H9 (cell line): ENCODE results near the gene PRR16. TPM values are rescaled to one million over a fixed set of nuclear protein-coding genes. Genes with fewer than 3 reads are reported as not detected.

ENCODE experiments used
- DNase-seq: peaks from one replicate; pipeline ENCODE4 v3.0.0-alpha.2; 2017
- H2AFZ ChIP-seq: one replicate; pipeline ENCODE4 v1.6.1; 2013; ENCODE audit warnings: mild to moderate bottlenecking, low read length, control low read depth, moderate library complexity
- H2AK5ac ChIP-seq: 2 replicates; pipeline ENCODE4 v1.6.1; 2013; ENCODE audit warnings: low read length, control low read depth, mixed read lengths; ENCODE audit not compliant: insufficient read length
- H2BK120ac ChIP-seq: one replicate; pipeline ENCODE4 v1.6.1; 2013; ENCODE audit warnings: low read depth, mild to moderate bottlenecking, low read length, control low read depth, inconsistent platforms; ENCODE audit not compliant: poor library complexity, severe bottlenecking
- H2BK12ac ChIP-seq: 2 replicates; pipeline ENCODE4 v1.6.1; 2013; ENCODE audit warnings: low read length, control low read depth, mixed read lengths, low read depth; ENCODE audit not compliant: insufficient read length
- H2BK15ac ChIP-seq: 2 replicates; pipeline ENCODE4 v1.6.1; 2013; ENCODE audit warnings: low read depth, low read length, control low read depth
- H2BK20ac ChIP-seq: one replicate; pipeline ENCODE4 v1.6.1; 2013; ENCODE audit warnings: low read depth, mild to moderate bottlenecking, low read length, control low read depth, inconsistent platforms; ENCODE audit not compliant: poor library complexity, severe bottlenecking
- H2BK5ac ChIP-seq: 2 replicates; pipeline ENCODE4 v1.6.1; 2013; ENCODE audit warnings: low read length, control low read depth, mixed read lengths; ENCODE audit not compliant: insufficient read length
- H3K14ac ChIP-seq: 2 replicates; pipeline ENCODE4 v1.6.1; 2013; ENCODE audit warnings: low read length, control low read depth; ENCODE audit not compliant: insufficient read depth
- H3K18ac ChIP-seq: 2 replicates; pipeline ENCODE4 v1.6.1; 2013; ENCODE audit warnings: low read depth, mild to moderate bottlenecking, mixed read lengths, low read length, control low read depth; ENCODE audit not compliant: insufficient read length
- H3K23ac ChIP-seq: 2 replicates; pipeline ENCODE4 v1.6.1; 2013; ENCODE audit warnings: low read length, control low read depth, mixed read lengths, low read depth; ENCODE audit not compliant: insufficient read length
- H3K23me2 ChIP-seq: 2 replicates; pipeline ENCODE4 v1.6.1; 2013; ENCODE audit warnings: low read depth, mild to moderate bottlenecking, mixed read lengths, low read length, control low read depth; ENCODE audit not compliant: insufficient read length, poor library complexity, severe bottlenecking
- H3K27ac ChIP-seq: 2 replicates; pipeline ENCODE4 v1.5.1; 2013; ENCODE audit warnings: low read length, control low read depth, mixed read lengths, low read depth; ENCODE audit not compliant: insufficient read length
- H3K27me3 ChIP-seq: 2 replicates; pipeline ENCODE4 v1.6.1; 2013; ENCODE audit warnings: low read length, control low read depth, inconsistent platforms; ENCODE audit not compliant: insufficient read depth
- H3K4ac ChIP-seq: 2 replicates; pipeline ENCODE4 v1.6.1; 2013; ENCODE audit warnings: low read depth, mild to moderate bottlenecking, control low read depth, inconsistent platforms, low read length, moderate library complexity
- H3K4me1 ChIP-seq: 2 replicates; pipeline ENCODE4 v1.6.1; 2013; ENCODE audit warnings: low read length, control low read depth, inconsistent platforms; ENCODE audit not compliant: insufficient read depth
- H3K4me2 ChIP-seq: 2 replicates; pipeline ENCODE4 v1.6.1; 2013; ENCODE audit warnings: low read length, control low read depth, mixed read lengths; ENCODE audit not compliant: insufficient read length, insufficient read depth
- H3K56ac ChIP-seq: 2 replicates; pipeline ENCODE4 v1.6.1; 2013; ENCODE audit warnings: low read depth, mild to moderate bottlenecking, mixed read lengths, low read length, control low read depth; ENCODE audit not compliant: insufficient read length
- H3K79me1 ChIP-seq: 2 replicates; pipeline ENCODE4 v1.6.1; 2013; ENCODE audit warnings: low read depth, mild to moderate bottlenecking, moderate library complexity, low read length, control low read depth, inconsistent platforms; ENCODE audit not compliant: insufficient read depth, poor library complexity, severe bottlenecking
- H3K79me2 ChIP-seq: 2 replicates; pipeline ENCODE4 v1.6.1; 2013; ENCODE audit warnings: low read length, control low read depth, inconsistent platforms; ENCODE audit not compliant: insufficient read depth
- H3K9ac ChIP-seq: 2 replicates; pipeline ENCODE4 v1.6.1; 2013; ENCODE audit warnings: low read length, control low read depth, mixed read lengths; ENCODE audit not compliant: insufficient read length; ENCODE audit errors: extremely low read depth
- H3K9me3 ChIP-seq: one replicate; pipeline ENCODE4 v1.6.1; 2013; ENCODE audit warnings: low read depth, low read length, inconsistent platforms; ENCODE audit not compliant: control insufficient read depth
- H3T11ph ChIP-seq: one replicate; pipeline ENCODE4 v1.6.1; 2013; ENCODE audit warnings: mild to moderate bottlenecking, low read length, control low read depth, inconsistent platforms
- H4K20me1 ChIP-seq: one replicate; pipeline ENCODE4 v1.6.1; 2013; ENCODE audit not compliant: control insufficient read depth, insufficient read length, insufficient read depth
- H4K5ac ChIP-seq: 2 replicates; pipeline ENCODE4 v1.6.1; 2013; ENCODE audit warnings: low read depth, mild to moderate bottlenecking, mixed read lengths, low read length, control low read depth; ENCODE audit not compliant: insufficient read length
- H4K8ac ChIP-seq: replicated peaks from 2 replicates; pipeline ENCODE4 v1.6.1; 2013; ENCODE audit warnings: low read length, control low read depth, mixed read lengths, low read depth; ENCODE audit not compliant: insufficient read length
- H4K91ac ChIP-seq: 2 replicates; pipeline ENCODE4 v1.6.1; 2013; ENCODE audit warnings: low read depth, mild to moderate bottlenecking, moderate library complexity, mixed read lengths, low read length, control low read depth; ENCODE audit not compliant: insufficient read length
- H3K27ac Mint-ChIP-seq, 3 experiments: 2 replicates in 2 of 3; 3 replicates in 1 of 3; pipeline ENCODE4 v1.8.0; 2020 to 2021; ENCODE audit warnings: mixed read lengths in 3 of 3, mild to moderate bottlenecking in 1 of 3, moderate library complexity in 1 of 3
- H3K27me3 Mint-ChIP-seq: 2 replicates; pipeline ENCODE4 v1.8.0; 2021; ENCODE audit warnings: low read depth, mild to moderate bottlenecking, moderate library complexity, mixed read lengths
- H3K36me3 Mint-ChIP-seq, 3 experiments: 2 replicates in 2 of 3; 3 replicates in 1 of 3; pipeline ENCODE4 v1.8.0; 2020 to 2021; ENCODE audit warnings: low read depth in 3 of 3, mixed read lengths in 3 of 3; ENCODE audit not compliant: insufficient read depth in 1 of 3
- H3K4me1 Mint-ChIP-seq, 2 experiments: 2 replicates each; pipeline ENCODE4 v1.8.0; 2020; ENCODE audit warnings: mixed read lengths in 2 of 2
- H3K4me3 Mint-ChIP-seq, 2 experiments: 2 replicates in 1 of 2; 3 replicates in 1 of 2; pipeline ENCODE4 v1.8.0; 2020 to 2021; ENCODE audit warnings: mild to moderate bottlenecking in 2 of 2, mixed read lengths in 2 of 2, moderate library complexity in 1 of 2
- H3K9me3 Mint-ChIP-seq, 2 experiments: 2 replicates in 1 of 2; 3 replicates in 1 of 2; pipeline ENCODE4 v1.8.0; 2020; ENCODE audit warnings: mild to moderate bottlenecking in 2 of 2, mixed read lengths in 2 of 2, moderate library complexity in 1 of 2
- CTCF ChIP-seq: fragments of 200-600 bp; sonication (generic); conservative IDR thresholded peaks from 3 replicates; pipeline ENCODE4 v1.8.0; 2021; ENCODE audit warnings: antibody characterized with exemption, mild to moderate bottlenecking
- WGBS: extraction: QIAGEN DNeasy Blood & Tissue Kit; methylation state at CpG from one replicate; pipeline ENCODE4 v1.1.7; 2013; ENCODE audit warnings: missing lambda C conversion rate, low lambda C conversion rate, mixed read lengths; ENCODE audit not compliant: insufficient read length; ENCODE audit errors: extremely low coverage; 5-methylcytosine and 5-hydroxymethylcytosine counted together
- total RNA-seq: library from RNA; stranded (reverse); gene quantifications from 2 replicates; pipeline ENCODE4 v1.2.1, GENCODE V29; 2021

PRR16 gene
- total RNA-seq, 1 experiment from 2014 or later = 0.13 TPM

- Histone ChIP-seq H3K4ac (no peak overlapping the region), H4K91ac (no peak overlapping the region), H2BK12ac (no peak overlapping the region), H3K27ac (peak overlapping the region; percentile 57), H3K4me1 (peaks cover 12% of the 10 kb centered on the region), H3K9me3 (no peaks in the 10 kb centered on the region), H3K27me3 (no peaks in the 10 kb centered on the region), H2BK5ac (no peak overlapping the region), H3K79me2 (no peaks in the 10 kb centered on the region), H3K23me2 (no peaks in the 10 kb centered on the region), H4K20me1 (no peaks in the 10 kb centered on the region), H3T11ph (no peak overlapping the region), H2BK20ac (no peak overlapping the region), H3K23ac (no peak overlapping the region), H3K18ac (no peak overlapping the region), H3K4me2 (no peak overlapping the region), H4K8ac (no peak overlapping the region), H3K79me1 (no peaks in the 10 kb centered on the region), H2AFZ (no peak overlapping the region), H2BK15ac (no peak overlapping the region), H4K5ac (no peak overlapping the region), H2AK5ac (no peak overlapping the region), H3K56ac (no peak overlapping the region), H2BK120ac (peak overlapping the region; percentile 85), H3K14ac (no peak overlapping the region), H3K9ac (no peak overlapping the region)
- H3K36me3 Mint-ChIP-seq = peaks cover 0 to 3% (median 2%) of the 10 kb centered on the region in 3 experiments; a peak in 2 of 7 replicates
- no peak for TF ChIP-seq CTCF
- H3K9me3 Mint-ChIP-seq = peaks cover 0 to 2% of the 10 kb centered on the region in 2 experiments; a peak in 1 of 5 replicates
- H3K4me3 Mint-ChIP-seq = no peak overlapping the region
- peaks cover 43 to 51% of the 10 kb centered on the region in 2 experiments for H3K4me1 Mint-ChIP-seq
- H3K27ac Mint-ChIP-seq = peak overlapping the region; percentile 75 to 82 (median 79); a peak in 6 of 7 replicates
- H3K27me3 Mint-ChIP-seq = no peaks in the 10 kb centered on the region
- no peak for DNase-seq
- WGBS = no CpG with 5 or more reads among the region's 2 CpGs
These were observed 43.8 kb downstream of the PRR16 start for GRCh38 chr5:120507800-120508463.
